ENCODE data around the gene NBL1.

The NBL1 gene

GRCh38 chr1:19676438-19676922 is 32.4 kb downstream of the NBL1 start:
- DNase-seq = no peak

- DNase-seq = no peak
Observed at GRCh38 chr1:19678493-19678892, 34.4 kb downstream of the NBL1 start.

DNA sequence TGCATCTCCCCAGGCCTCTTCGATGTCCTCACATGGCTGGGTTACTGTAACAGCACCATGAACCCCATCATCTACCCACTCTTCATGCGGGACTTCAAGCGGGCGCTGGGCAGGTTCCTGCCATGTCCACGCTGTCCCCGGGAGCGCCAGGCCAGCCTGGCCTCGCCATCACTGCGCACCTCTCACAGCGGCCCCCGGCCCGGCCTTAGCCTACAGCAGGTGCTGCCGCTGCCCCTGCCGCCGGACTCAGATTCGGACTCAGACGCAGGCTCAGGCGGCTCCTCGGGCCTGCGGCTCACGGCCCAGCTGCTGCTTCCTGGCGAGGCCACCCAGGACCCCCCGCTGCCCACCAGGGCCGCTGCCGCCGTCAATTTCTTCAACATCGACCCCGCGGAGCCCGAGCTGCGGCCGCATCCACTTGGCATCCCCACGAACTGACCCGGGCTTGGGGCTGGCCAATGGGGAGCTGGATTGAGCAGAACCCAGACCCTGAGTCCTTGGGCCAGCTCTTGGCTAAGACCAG is 34.9 kb downstream of the NBL1 start:
- no peak for DNase-seq

DNA sequence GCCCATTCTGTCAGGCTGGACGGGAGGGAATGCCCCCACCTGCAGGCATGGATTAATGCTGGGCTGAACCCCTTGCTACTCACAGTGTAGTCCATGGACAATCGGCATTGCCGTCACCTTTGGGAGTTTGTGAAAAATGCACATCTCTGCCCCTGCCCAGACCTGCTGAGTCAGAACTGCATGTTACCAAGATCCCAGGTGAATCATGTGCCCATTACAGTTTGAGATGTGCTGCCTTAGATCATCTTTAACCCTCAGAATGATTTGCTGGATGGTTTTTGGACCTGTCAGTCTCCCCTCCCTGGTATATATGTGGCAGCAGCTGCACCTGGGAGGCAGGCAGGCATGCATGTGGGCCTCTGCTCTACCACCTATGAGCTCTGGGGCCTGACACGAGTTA is 35.6 kb downstream of the NBL1 start:
- DNase-seq = no peak

- no peak for DNase-seq
Observed at GRCh38 chr1:19680644-19681043, 36.5 kb downstream of the NBL1 start.

- no peak for DNase-seq
Observed at GRCh38 chr1:19682257-19682656, 38.1 kb downstream of the NBL1 start.

- DNase-seq = no peak
Observed at GRCh38 chr1:19682901-19683300, 38.8 kb downstream of the NBL1 start.

GRCh38 chr1:19683351-19683750 is 39.2 kb downstream of the NBL1 start:
- DNase-seq = no peak

GRCh38 chr1:19684677-19685076 is 40.6 kb downstream of the NBL1 start:
- DNase-seq = no peak

DNA sequence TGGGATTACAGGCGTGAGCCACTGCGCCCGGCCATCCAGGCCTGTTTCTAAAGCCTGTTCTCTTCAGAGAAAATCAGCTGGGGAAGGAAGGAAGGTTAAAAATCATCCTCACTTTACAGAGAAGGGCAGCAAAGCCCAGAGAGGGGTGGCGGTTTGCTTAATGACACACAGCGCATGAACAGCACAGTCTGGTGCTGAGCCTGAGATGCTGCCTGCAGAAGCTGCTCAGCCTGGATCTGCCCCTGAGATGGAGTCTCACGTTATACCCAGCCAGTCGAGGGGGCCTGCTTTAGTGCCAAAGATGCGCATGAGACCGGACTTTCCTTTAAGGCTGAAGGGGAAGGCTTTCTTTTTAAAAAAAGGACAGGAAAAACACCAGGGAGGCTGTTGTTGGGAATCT is 41.9 kb downstream of the NBL1 start:
- no peak for DNase-seq

GRCh38 chr1:19687414-19687813 is 43.3 kb downstream of the NBL1 start:
- no peak for DNase-seq

GRCh38 chr1:19688041-19688842 is 44.1 kb downstream of the NBL1 start:
- DNase-seq = peak; percentile 29

- DNase-seq = no peak
Observed at GRCh38 chr1:19689085-19689757, 45.1 kb downstream of the NBL1 start.

- no peak for DNase-seq
Observed at GRCh38 chr1:19689856-19690255, 45.7 kb downstream of the NBL1 start.

DNA sequence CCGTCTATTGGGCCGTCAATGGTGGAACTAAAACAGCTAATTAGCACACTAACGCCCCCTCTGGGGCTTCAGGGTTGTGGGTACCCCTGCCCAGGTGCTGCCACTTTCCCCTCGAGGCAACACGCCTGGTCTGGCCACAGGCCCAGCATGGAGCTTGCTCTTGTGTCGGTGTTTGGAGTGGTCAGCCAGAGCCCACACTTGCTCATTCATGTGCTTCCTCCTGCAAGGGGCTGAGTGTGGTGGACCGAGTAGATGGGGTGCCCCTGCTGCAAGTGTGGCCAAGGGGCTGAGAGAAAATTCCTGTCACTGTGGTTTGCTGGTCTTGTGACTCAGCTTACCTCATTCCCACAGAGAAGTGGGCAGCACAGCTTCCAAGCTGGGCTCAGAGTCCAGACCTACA is 46.2 kb downstream of the NBL1 start:
- DNase-seq = no peak

- DNase-seq = no peak
Observed at GRCh38 chr1:19694298-19694697, 50.2 kb downstream of the NBL1 start.

GRCh38 chr1:19695772-19696171 is 51.7 kb downstream of the NBL1 start:
- no peak for DNase-seq

GRCh38 chr1:19696820-19697219 is 52.7 kb downstream of the NBL1 start:
- no peak for DNase-seq

DNA sequence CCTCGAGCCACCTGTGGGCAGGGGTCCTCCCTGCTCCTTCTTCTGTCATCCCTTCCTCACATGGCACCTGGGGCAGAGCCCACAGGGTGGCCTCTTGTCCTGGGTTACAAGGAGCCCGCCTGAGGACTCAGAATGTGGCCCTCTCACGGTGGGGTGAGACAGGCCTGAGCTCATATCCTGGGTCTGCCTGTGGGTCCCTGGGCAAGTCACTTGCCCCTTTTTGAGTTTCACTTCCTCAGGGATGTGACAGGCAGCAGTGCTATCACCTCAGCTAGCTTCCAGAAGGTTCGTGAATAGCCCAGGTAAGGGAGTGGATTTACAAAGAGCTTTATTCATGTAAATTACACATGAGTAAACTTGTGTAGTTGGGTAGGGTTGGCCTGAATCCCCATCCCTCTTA is 54.1 kb downstream of the NBL1 start:
- no peak for DNase-seq

DNA sequence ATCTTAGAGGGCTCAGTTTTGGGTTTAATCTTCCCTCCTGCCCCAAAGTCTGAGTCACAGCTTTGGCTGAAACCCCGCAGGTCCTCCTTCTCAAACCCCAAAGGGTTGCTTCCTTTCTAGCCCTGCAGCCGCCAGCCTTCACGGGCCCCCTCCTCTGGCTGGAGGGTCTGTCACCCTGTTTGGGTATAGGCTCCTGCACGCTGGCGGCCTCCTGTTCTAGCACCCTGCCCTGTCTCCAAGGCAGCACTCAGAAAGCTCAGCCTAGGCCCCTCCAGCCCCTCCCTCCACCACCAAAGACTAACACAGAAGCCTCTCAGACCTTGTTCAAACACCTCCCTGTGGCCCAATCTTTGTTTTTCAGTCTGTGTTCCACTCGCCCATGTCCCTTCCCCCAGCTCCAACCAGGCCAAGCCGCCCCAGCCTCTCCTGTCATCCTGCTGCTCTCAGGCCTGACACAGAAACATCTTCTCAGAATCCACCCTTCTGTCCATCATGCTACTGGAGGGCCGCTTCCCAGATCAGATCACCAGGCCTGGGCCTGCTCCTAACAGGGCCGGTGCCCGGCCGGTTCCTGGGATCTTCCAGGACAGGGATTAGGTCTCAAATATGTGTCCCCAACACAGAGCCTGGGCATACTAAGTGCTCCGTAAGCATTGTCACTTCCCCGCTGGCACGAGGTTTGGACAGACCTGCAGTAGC is 56.1 kb downstream of the NBL1 start:
- DNase-seq = no peak

DNA sequence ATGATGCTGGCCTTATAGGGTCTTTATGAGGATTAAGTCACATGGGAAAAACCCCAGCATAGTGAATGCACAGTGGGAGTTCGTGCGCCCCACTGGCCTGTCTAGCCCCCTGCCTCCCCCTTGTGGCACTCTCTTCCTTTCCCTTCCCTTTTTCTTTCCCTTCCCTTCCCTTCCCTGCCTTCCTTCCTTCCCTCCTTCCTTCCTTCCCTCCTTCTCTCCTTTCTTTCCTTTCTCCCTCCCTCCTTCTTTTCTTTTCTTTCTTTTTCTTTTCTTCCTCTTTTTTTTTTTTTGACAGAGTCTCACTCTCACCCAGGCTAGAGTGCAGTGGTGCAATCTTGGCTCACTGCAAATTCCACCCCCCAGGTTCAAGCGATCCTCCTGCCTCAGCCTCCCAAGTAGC is 59.2 kb downstream of the NBL1 start:
- DNase-seq = no peak

- DNase-seq = peak; percentile 68
Observed at GRCh38 chr1:19704247-19705113, 60.4 kb downstream of the NBL1 start.

- no peak for DNase-seq
Observed at GRCh38 chr1:19705464-19705863, 61.4 kb downstream of the NBL1 start.

Measured in activated T-cell treated with anti-CD3 and anti-CD28 coated beads, Interleukin-2, amount 50 U/mL, for 1 hour (primary cell).